Spleen (tissue), 7 donors: Measurements from ENCODE around the gene LRRC8D.

Experiments used
- CTCF ChIP-seq, 11 experiments: fragments of 200-600 bp in 7 of 11; fragments of 450-650 bp in 4 of 11; sonication (generic) in 4 of 11; IDR thresholded peaks in 8 of 11; conservative IDR thresholded peaks in 3 of 11; 1 replicate in 7 of 11; 2 replicates in 4 of 11; pipeline versions ENCODE4 v1.4.0 to v1.8.0; 2016 to 2021; ENCODE audit warnings: antibody characterized with exemption in 11 of 11, inconsistent platforms in 4 of 11, mild to moderate bottlenecking in 1 of 11
- POLR2A ChIP-seq, 3 donors: fragments of 450-650 bp; IDR thresholded peaks; one replicate each; pipeline ENCODE4 v1.5.1; 2017; ENCODE audit warnings: antibody characterized with exemption in 3 of 3, mild to moderate bottlenecking in 1 of 3
- donor health status: DM: no; HTN: no; CAD: no; lungs with moderate emphysema.
- donor health status: DM: no; HTN: no; CAD: no.
- donor health status: DM: no; HTN: no; CAD: no.

- TF ChIP-seq CTCF (IDR thresholded peaks at IDR 0.05 in 8 of 11, conservative IDR thresholded peaks at IDR 0.05 in 3 of 11) (no peak), POLR2A (IDR thresholded peaks at IDR 0.05) (no peak)
Observed at GRCh38 chr1:89904219-89904980, 83.6 kb downstream of the LRRC8D start.
